HK-2 (cell line): Measurements from ENCODE around the gene PAPOLB.

Source experiments
- DNase-seq: peaks from one replicate; pipeline ENCODE4 v3.0.0-alpha.2; 2018; ENCODE audit not compliant: unreplicated experiment

PAPOLB gene

DNA sequence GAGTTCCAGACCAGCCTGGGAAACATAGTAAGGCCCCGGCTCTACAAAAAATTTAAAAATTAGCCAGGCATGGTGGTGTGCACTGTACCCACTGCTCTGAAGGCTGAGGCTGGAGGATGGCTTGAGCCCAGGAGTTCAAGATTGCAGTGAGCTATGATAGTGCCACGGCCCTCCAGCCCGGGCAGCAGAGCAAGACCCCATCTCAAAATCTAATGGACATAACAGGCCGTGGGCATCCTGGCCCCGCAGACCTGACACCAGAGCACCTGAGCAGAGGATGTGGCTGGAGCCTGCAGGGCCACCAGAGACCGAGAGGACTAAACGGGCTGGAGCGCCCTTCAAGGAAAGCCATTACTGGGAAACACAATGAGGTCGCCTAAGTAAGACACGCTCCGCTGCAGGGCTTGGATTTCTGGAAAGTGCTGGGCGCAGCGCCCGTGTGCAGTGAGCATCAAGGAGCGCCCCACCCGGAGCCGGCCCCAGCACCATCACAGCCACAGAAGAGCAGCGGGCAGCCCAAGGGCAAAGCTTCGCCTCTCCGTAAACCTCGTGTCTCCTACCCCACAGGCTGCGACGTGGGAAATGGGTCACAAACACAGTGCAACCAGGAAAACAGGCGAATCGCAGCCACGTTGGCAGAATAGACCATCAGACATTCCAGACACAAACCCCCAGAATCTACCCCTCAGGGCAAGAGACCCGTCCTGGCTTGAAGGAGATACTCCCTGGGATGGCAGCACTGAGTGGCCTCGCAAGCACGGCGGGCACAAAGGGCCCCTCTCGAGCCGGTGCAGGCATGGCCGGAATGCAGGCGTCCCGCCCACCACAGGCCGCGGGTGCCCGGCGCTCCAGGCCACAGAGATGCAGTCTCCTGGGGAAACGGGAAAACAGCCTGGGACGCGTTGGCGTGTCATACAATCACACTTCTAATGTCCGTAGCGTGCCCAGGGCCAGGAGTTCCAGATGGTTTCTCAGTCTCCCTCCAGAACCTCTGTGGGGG, 16.8 kb upstream of the PAPOLB start:
- no peak for DNase-seq

DNA sequence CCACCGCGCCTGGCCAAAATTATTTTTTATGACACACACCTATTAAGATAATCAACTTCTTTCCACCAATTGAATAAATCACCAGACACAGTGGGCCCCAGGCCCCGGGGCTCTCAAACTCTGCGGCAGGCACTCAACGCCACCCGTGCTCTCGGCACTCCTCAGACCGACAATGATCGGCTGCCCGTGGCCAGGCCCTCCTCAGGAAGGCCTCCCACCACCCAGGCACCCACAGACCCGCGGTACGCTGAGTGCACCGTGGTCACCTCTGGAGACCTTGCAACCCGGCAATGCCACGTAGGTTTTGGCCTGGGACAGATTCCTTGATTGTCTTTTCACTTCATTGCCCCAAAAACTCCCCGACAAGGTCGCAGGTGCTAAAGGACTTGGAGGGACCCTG, 14.8 kb upstream of the PAPOLB start:
- DNase-seq, result no peak

DNA sequence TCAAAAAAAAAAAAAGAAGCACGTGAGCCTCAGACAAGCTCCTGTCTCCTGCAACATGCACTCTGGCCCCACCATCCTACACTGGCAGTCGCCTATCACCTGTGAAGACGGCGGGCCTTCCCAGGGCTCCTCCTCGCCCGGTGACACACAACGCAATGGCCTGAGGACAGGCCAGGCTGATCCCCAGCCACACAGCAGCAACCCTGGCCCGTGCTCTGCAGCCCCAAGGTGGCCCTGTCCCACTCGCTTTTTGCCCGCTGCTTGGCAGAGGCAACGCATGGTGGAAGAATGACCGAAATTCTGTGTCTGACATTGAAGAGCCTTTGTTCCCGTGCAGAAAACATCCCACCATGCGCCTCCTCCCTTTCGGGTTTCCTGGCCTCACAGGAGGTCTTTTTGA, 13.6 kb upstream of the PAPOLB start:
- no peak for DNase-seq

DNA sequence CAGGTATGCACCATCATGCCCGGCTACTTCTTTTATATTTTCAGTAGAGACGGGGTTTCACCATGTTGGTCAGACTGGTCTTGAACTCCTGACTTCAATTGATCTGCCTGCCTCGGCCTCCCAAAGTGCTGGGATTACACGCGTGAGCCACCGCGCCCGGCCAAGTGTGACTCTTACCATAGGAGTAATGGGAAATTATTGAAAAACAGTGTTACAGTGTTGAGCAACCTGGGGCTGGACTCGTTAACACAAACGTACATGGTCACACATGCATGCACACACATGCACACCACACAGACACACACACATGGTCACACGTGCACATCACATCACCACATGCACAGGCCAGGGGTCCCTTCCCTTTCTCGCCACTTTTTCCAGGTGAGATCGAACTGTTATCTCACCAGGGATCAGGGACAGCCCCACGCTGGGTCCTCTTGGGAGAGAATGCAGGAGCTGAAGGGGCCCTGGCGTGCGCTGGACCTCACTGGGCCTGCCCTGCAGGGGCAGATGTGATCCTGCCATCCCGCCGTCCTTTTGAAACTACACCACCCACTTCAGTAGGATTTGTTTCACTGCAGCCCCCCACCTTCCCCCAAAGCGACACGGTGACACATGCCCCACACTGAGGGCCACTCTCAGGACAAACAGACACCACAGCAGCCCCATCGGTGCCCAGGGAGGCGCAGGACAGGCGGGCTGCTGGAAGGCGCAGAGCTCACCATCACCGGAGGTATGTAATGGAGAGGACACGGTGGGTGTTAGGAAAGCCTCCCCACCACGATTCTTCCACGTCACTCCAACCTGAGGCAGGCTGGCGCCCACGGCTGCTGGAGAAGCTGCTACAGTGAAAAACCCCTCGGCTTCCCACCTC, 11.5 kb upstream of the PAPOLB start:
- DNase-seq, result no peak

DNA sequence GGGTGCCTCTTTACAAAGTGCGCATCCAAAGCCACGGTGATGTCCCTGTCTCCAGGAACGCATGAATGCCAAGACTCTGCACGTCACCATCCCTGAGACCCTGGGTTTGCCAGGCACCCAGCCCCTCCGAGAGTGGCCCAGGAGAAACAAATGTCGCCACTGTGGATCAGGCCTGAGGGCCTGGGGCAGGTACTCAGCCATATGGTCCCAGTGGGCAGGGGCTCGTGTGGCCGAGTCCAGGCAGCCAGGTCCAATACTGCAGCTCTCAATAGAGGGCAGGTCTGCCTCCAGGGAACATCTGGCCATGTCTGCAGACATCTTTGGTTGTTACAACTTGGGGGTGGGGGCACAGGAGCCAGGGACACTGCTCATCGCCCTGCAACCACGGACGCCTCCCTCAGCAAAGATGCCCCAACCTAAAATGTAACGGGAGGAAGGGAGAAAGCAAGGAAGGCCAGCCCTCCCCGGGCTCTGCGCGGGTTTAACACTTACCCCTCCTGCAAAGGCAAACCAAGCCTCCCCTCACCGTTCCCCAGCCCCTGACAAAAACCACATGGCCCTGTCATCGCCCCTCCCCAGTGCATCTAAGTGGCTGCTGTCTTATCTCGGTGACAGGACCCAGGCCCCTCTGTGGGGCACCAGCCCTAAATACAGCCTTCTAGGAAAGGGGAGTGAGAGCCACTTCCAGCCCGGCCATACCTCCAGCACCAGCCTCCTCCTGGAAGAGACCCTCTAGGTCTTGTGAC, 10.3 kb upstream of the PAPOLB start:
- no peak for DNase-seq

DNA sequence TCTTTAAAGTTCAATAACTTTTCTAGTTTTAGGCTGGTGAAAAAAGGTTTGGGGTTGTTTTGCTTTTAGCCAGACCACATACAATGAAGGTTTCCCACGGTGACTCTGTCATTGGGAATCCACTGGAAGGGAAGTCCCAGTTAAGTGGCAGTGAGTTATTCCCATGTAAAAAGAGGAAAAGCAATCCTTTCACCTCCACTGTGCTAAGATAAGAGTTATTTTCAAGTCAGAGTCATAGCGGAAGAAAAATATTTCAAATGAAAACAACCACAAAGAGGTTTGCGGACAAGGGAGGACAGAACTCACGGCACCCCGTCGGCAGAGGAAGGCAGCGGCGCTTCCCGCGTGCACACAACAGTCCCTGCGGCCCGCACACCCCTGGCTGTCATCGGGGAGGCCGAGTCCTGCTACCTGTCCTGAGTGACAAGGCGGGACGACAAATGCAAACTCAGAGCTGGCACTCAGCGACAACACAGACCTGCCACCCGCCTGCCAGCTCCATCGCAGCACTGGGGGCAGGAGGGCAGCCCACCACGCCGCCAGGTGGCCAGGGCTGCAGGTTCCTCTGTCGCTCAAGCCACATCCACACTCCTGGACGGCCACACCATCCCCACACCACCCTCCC, 9.3 kb upstream of the PAPOLB start:
- no peak for DNase-seq

DNA sequence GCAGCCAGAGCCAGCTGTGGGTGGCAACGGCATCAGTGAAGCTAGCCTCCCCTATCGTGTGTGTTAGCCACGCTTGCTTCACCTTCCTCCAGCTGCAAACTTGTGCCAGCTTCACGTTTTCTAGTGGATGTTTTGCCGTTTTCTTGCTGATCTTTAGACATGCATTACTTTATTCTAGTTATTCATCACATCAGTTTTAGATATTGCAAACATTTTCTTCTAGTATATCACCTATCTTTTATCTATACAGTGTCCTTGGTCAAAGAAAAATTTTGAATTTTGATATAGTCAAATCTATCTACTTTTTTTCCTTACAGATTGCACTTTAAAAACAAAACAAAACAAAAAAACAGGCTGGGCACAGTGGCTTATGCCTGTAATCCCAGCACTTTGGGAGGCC, 6.7 kb upstream of the PAPOLB start:
- no peak for DNase-seq

DNA sequence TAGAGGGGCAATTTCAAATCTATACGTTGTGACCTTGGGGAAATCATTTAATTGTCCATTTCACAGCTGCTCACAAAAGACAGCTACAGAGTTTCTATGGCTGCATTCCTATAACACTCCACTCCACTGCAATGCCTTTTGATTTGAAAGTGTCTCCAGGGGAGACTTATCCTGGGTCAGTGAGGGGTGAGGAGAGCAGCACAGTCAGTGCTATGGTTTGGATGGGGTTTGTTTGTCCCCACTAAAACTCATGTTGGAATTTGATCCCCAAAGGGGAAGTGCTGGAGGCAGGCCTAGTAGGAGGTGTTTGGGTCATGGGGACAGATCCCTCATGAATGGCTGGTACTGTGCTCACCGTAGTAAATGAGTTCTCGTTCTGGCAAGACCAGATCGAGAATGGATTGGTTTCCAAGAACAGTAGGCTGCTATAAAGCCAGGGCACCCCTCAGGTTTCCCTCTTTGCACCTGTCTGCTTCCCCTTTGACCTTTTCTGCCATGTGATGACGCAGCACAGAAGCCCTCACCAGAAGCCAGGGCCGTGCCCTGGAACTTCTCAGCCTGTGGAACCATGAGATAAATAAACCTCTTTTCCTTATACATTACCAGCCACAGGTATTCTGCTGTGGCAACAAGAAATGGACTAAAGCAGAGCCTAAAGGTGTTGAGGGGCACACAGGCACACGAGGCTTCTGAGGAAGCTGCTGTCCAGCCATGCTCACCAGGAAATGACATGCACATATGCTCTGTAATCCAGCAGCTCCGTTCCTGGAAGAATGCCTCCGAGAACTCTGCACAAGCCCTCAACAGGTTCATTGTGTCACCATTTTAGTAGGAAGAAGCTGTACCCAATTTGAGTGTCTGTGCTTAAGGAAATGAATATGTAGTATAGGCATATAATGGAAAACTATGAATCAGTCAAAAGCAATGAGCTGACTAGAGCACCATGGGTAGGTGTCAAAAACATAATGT, 5.0 kb upstream of the PAPOLB start:
- DNase-seq, result no peak

DNA sequence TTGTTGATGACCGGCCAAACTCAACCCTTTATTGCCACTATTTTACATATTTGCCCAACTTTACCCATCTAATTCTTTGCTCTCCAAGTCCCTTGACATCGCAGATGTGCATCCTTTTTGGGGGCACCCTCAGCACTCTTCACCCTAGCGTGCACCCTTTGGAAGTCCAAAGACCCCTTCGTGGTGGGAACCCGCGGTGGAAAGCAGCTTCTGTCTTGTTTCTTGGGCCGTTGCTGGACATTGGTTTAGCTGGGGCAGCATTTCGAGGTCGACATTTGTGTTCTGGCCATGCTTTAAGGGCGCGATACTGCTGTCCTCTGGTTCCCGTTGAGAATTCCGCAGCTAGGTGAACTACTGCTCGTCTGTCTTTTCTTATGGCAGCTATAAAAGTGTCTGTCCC, 326 bp upstream of the PAPOLB start:
- DNase-seq, result no peak

DNA sequence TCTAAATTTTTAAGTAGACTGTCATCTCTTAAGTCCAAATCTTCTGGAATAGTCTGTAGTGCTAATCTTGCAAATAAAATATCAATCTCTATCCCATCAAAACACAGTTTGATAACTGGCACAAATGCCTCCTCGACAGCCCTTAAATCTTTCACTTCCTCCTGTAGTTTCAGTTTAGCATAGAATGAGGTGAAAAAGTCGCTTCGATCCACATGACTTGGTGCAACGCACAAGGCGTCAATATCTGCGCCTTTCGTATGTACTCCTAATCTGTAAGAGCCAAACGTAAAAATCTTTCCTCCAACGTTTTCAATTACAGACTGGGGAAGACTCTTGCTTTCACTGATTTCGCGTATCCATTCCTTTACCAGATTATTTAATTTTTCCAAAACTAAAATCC, 603 bp downstream of the PAPOLB start:
- no peak for DNase-seq

DNA sequence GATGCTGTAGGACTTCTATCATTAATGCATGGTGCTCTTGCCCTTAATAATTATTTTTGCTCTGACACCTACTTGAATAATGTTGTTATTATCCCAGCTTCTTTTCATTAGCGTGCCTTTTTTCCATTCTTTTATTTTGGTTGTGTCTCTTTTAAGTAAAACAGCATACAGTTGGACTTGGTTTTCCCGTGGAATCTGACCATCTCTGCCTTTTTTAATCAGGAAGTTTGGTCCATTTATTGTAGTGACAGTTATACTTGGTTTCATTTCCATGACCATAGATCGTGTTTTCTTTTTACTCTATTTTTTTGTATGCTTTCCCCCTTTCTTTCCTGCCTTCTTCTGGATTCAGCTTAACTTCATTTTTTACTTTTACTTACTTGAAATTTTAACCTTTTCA, 4.6 kb downstream of the PAPOLB start:
- DNase-seq, result no peak

DNA sequence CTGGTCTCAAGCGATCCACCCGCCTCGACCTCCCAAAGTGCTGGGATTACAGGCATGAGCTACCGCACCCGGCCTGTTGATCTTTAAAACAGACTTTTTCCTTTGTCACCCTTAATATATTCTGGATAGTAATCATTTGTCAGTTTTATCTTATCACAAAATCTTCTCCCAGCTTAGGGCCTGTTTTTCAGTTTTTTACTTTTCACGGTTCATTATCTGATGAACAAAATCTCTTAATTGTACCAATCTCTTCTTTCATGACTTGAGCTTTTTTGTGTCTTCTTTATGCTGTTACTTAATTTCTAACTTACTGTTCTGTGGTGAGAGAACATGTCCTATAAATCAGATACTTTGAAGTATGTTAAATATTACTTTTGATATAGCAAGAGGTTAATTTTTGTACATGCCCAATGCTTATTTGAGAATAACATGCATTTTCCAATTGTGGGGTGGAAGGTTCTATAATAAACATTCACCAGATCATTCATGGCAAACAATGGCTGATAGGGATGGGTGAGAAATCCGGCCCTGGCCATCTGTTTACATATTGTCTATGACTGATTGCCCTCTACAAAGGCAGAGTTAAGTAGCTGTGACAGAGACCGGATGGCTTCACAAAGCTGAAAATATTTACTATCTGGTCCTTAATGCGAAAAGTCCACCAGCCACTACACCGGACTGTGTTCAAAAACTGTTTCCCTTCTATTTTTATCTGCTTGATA, 5.3 kb downstream of the PAPOLB start:
- DNase-seq, result no peak

DNA sequence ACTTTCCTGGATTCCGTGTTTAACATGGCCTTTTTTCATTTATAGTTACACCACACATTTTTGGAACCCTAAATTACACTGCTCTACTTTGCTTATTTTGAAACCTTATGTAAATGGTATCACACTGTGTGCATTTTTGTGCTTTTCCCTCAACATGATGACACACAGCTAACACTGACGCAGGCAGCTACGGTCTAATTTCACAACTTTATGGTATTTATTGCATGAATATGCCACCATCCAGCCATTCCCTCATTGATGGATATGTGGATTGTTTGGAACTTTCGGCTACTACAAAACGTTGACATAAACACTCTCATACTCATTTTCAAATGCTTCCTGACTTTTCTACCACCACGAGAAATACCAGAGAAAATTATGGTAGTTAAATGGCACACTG, 6.9 kb downstream of the PAPOLB start:
- no peak for DNase-seq

DNA sequence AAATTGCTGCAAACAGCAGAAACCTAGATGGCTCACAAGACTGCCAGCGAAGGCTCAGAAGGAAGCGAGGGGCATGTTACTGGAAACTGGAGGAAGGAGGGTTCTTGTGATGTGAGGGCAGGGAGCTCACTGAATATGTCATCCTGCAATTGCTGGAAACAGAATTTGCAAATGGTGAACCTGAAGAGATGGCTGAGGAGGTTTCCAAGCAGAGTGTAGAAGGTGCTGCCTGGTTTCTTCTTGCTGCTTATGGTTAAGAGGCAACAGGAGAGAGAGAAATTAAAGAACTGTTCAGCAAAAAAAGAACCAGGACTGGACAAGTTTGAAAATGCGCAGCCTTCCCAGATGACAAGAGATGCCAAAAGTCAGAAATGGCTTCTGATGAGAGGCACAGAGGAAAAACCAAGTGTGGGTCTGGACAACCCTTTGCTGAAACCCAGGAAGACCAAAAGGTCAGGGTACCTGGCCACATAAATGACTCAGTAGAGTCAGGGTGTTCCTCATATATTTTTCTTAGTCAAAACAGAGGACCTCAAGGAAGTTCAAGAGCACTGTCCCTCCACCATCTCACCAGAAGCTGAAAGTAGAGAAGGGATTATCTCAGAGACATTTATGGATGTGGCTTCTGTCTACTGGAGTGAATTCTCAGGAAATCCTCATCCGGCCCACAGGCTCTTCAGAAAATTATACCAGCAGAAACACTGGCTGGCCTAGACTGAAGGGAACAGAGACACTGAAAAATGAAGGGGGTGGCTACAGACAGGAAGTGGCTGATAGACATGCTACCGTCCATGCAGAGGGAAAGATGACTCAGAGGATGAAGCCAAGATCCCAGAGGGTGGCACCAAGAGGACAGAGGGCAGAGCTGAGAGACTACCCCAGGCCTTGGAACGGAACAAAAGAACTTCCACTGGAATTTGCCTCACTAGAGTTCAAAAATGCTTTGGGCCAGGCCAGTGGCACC, 10.1 kb downstream of the PAPOLB start:
- DNase-seq, result no peak

DNA sequence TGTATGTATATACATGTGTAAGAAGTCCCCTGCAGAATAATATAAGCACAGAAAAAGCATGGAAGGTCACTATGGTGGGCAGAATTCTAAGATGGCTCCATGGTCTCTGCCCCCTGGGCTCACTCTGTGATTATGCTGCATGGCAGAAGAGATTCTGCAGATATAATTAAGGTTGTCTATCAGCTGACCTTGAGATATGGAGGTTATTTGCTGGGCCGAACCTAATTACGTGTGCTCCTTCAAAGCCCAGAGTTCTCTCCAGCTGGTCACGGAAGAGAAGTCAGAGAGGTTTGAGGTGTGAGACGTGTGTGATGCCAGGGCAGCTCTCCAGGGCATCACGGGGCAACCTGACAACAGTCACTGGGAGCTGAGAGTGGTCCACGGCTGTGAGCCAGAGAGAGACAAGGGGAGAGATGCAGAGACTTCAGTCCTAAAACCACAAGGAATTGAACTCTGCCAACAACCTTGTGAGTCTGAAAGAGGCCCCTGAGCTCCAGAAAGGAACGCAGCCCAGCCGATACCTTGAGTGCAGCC, 11.5 kb downstream of the PAPOLB start:
- no peak for DNase-seq

DNA sequence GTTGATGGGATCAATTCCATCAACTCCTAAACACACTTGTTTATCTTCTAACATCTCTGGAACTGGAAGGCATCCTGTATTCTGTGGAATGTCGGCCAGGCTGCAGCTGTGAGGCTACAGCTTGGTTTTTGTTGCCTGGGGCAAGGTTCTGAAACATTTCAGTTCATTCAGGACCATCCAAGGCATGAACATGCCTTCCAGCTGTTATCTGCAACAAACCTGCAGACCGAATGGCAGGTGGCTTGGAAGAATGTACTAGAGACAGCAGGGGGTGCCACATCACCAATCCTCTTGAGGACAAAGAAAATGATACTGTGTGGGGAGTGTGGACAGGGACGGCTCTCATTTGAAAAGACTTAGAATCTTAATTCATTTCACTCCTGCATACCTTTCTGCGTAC, 12.4 kb downstream of the PAPOLB start:
- no peak for DNase-seq

DNA sequence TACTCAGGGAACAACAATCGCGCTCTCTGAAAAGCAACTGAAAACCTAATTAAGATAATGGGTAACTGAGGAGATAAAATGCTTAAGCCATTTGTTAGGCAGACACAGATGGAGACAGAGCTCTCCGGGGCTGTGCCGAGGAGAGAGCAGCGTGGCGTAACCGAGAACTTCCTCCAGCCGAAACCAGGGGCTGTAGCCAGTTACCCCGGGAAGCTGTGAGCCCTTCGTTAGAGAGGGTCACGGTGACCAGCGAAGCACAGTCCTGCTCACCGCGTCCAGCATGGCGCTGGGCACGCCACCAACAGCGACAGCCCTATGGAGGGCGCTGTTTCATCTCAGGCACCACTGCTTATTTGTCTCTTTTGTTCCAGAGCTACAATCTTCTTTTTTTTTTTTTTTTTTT, 16.1 kb downstream of the PAPOLB start:
- no peak for DNase-seq

DNA sequence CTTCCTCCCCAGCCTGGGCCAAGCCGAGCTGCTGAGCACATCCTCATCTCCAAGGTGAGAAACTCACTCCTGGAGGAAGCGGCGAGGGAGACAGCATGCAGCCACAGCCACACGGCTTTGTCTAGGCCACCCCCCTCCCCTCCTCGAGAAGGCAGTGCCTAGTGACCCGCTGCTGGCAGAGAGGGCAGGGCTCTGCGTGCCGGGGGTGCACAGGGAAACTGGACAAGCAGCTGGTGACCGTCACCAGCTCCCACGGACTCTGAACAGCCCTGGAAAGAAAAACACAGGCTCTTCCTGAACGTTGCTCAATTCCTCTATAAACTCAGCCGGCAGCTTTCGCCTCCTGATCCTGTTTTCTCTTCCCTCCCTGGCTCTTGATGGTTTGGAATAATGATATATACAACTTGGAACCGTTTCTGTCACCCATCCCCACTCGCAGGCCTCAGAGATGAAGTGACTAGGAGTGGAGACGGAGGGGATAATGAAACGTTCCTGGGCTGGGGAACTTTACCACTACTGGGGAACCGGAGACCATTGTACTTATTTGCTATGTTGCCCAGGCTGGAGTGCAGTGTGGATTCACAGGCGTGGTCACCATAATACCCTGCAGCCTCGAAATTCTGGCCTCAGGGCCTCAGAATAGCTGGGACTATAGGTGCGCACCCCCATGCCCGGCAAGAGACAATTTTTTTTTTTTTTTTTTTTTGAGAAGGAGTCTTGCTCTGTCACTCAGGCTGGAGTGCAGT, 19.3 kb downstream of the PAPOLB start:
- no peak for DNase-seq
